Heart right ventricle (tissue), 16 donors: ENCODE results near the gene EPB41L2. TPM values are rescaled to one million over a fixed set of nuclear protein-coding genes. Genes with fewer than 3 reads are reported as not detected.

Source experiments
- ATAC-seq, 8 donors: fragments of 200-7000 bp; cut with Tn5 transposase; one replicate each; pipeline ENCODE4 v1.9.1; 2020; ENCODE audit warnings: mild to moderate bottlenecking in 8 of 8, moderate library complexity in 8 of 8, moderate number of reproducible peaks in 1 of 8
- DNase-seq, 2 donors: peaks; one replicate each; pipeline ENCODE4 v3.0.0-alpha.2; 2020
- H3K27ac ChIP-seq, 10 donors: fragments of 200-600 bp; sonication (generic) in 2 of 10; one replicate each; pipeline versions ENCODE4 v1.5.0 to v1.8.0; 2020 to 2022; ENCODE audit warnings: mild to moderate bottlenecking in 3 of 10
- H3K27me3 ChIP-seq, 7 donors: fragments of 200-600 bp; one replicate each; pipeline ENCODE4 v1.8.0; 2021 to 2022; ENCODE audit warnings: mild to moderate bottlenecking in 2 of 7
- H3K36me3 ChIP-seq, 9 donors: fragments of 200-600 bp; sonication (generic) in 1 of 9; one replicate each; pipeline versions ENCODE4 v1.5.0 to v1.8.0; 2020 to 2022; ENCODE audit warnings: mild to moderate bottlenecking in 2 of 9
- H3K4me1 ChIP-seq, 9 donors: fragments of 200-600 bp; sonication (generic) in 1 of 9; one replicate each; pipeline versions ENCODE4 v1.5.0 to v1.8.0; 2020 to 2022; ENCODE audit warnings: mild to moderate bottlenecking in 4 of 9
- H3K4me3 ChIP-seq, 10 donors: fragments of 200-600 bp; sonication (generic) in 2 of 10; one replicate each; pipeline versions ENCODE4 v1.5.0 to v1.8.0; 2020 to 2022; ENCODE audit warnings: mild to moderate bottlenecking in 7 of 10, moderate library complexity in 2 of 10
- H3K9me3 ChIP-seq, 11 donors: fragments of 200-600 bp in 10 of 11; sonication (generic) in 2 of 11; one replicate each; pipeline versions ENCODE4 v1.5.0 to v1.8.0; 2013 to 2022; ENCODE audit warnings: mild to moderate bottlenecking in 2 of 11, control low read depth in 1 of 11, moderate library complexity in 1 of 11
- whole genome bisulfite sequencing, 2 donors: extraction: QIAGEN DNeasy Blood & Tissue Kit; methylation state at CpG; one replicate each; pipeline ENCODE4 v1.1.7; 2013; ENCODE audit warnings: inconsistent platforms in 1 of 2; 5-methylcytosine and 5-hydroxymethylcytosine counted together
- intact Hi-C, 10 donors: fragments of 100-400 bp; cut with DNase I; formaldehyde crosslinking; loops; one replicate each; pipeline versions ENCODE4 v1.11.1 to v1.14.2; 2022
- polyA plus RNA-seq, 2 donors: library from polyadenylated mRNA; stranded (reverse); fragments of 200-250 nt; gene quantifications; one replicate each; pipeline ENCODE4 v1.2.3, GENCODE V29; 2013
- total RNA-seq, 10 donors: library from RNA; stranded (reverse); fragmentation: NEBNext Ultra II Directional in 3 of 10; extraction: Animal tissue kit (Norgen Biotek cat#: 25700) in 3 of 10; gene quantifications; one replicate each; pipeline versions ENCODE4 v1.2.1 to v1.2.4, GENCODE V29; 2021 to 2023
- TF ChIP-seq, protein P1 (sequence below), 9 donors: fragments of 200-600 bp; sonication (generic) in 2 of 9; IDR thresholded peaks; one replicate each; pipeline versions ENCODE4 v1.5.0 to v1.8.0; 2021 to 2022; ENCODE audit warnings: antibody characterized with exemption in 9 of 9, mild to moderate bottlenecking in 5 of 9, moderate library complexity in 1 of 9
- donor health status: Arrhythmogenic right ventricular cardiomyopathy.
- donor health status: ischemic (EF 13 %, LVEDD 7.1; RV severe dilation, severe dysfunction).
- donor health status: healthy with polysubstance abuse.
- donor health status: DM: no; HTN: yes; CAD: no.
- donor health status: DM: no; HTN: no; CAD: no.
- donor health status: ischemic (EF 25% LVEDD 6.9; RV normal size, moderate dysfunction).
- donor health status: ischemic (EF 25% LVEDD 5.7; RV mildly dilated, moderate dysfunction).
- donor health status: healthy.
- donor health status: DM: yes; HTN: yes; CAD: no.
- donor health status: Ischemic cardiomyopathy.
- donor health status: ischemic (EF 35%, LVEDD 5.7; RV mildly dilated, moderate dysfunction).
- donor health status: nonischemic (EF 11% LVEDD 7.7; RV severe dilation, severe dysfunction).
- donor health status: DM: yes; HTN: yes; CAD: no.
- donor health status: PGD.
- donor health status: ischemic (EF 29% LVEDD 5.4; RV normal size, mild dysfunction).
- donor health status: nonischemic (EF 23%, LVEDD 6.1; RV moderate dilation, normal function).

The EPB41L2 gene
- total and polyA plus RNA-seq, 12 donors: 18.0 to 98.6 (median 55.1) TPM

DNA sequence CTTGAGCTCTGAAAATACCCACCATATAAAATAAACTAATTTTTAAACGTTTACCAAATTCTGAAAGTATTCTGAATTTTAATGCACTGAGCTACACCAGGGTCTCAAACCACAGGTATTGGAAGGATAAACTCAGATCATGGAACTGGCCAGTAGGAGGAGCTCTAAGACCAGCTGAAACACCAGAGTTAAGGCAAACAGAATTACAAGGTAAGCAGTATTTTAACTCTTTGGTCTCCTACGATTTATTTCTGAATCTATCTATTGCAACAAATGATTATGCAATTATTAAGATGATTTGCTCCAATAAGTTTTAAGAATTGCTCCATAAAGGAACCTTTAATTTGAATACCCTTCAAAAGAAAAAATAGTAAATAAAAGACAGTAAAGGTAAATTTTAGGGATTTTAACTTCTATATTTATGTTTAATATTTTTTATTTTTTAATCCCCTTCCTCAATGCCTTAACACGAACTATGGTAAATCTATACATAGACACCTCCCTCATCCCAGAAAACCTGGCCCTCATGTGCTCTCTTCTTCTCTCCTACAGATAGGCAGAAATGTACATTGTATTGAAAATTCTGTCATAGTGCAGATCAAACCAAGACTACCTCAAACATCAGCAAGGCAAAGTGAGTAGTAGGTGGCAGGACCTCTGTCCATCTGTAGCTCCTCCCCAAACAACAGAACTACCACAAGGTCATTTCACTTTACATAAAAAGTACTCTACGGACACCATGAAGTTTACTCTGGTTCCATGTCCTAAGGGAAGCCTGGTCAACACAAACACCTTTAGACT lies 177.5 kb downstream of the EPB41L2 start:
- TF ChIP-seq, protein P1, sequence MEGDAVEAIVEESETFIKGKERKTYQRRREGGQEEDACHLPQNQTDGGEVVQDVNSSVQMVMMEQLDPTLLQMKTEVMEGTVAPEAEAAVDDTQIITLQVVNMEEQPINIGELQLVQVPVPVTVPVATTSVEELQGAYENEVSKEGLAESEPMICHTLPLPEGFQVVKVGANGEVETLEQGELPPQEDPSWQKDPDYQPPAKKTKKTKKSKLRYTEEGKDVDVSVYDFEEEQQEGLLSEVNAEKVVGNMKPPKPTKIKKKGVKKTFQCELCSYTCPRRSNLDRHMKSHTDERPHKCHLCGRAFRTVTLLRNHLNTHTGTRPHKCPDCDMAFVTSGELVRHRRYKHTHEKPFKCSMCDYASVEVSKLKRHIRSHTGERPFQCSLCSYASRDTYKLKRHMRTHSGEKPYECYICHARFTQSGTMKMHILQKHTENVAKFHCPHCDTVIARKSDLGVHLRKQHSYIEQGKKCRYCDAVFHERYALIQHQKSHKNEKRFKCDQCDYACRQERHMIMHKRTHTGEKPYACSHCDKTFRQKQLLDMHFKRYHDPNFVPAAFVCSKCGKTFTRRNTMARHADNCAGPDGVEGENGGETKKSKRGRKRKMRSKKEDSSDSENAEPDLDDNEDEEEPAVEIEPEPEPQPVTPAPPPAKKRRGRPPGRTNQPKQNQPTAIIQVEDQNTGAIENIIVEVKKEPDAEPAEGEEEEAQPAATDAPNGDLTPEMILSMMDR (IDR thresholded peaks at IDR 0.05): peak; percentile 74 to 96 (median 89)
- DNase-seq (peak in 1 of 2 donors; percentile 83), ATAC-seq (peak in 7 of 8 donors; percentile 81 to 92 (median 88))
- Histone ChIP-seq H3K4me1 (peaks cover 0 to 7% (median 0%) of the 10 kb centered on the region in 9 donors), H3K36me3 (peaks cover 0 to 74% (median 0%) of the 10 kb centered on the region in 9 donors), H3K4me3 (no peak overlapping the region), H3K27ac (no peak overlapping the region), H3K27me3 (no peaks in the 10 kb centered on the region), H3K9me3 (no peaks in the 10 kb centered on the region)
- 28% methylated on average over 4 of the region's 4 CpGs for WGBS, 2 donors
- intact Hi-C loops: loop anchor here (1.0 to 10.0 kb wide), 8 partner anchors 177 to 739 kb away; partner anchors contain the start of genes EPB41L2 (in 3 of the 10) and MED23 (in 1 of the 10)

DNA sequence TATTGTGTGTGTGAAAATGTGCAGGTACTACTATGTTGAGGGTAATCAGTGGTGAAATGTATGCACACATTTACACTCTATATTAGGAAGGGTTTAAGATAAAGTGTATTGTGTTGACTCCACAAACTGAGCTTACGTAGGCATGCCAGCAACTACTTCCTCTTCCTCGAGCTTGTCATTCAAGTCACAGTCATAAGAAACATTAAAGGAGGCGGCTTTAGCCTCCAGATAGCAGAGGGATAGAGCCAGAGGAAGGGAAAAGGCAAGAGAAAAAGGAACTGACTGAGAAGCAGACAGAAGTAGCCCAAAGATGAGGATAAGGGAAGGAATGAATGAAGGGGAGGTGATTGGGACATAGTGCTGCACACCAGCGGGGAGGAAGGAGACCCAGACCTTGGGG lies 180.7 kb downstream of the EPB41L2 start:
- intact Hi-C loops: loop anchor here in 5 of 10 donors (5.0 to 10.0 kb wide), 3 partner anchors 235 to 742 kb away; partner anchors contain the start of gene MED23 (in 1 of the 5)
- H3K27ac ChIP-seq: no peak overlapping the region
- ATAC-seq: peak in 3 of 8 donors; percentile 31 to 41 (median 37)

DNA sequence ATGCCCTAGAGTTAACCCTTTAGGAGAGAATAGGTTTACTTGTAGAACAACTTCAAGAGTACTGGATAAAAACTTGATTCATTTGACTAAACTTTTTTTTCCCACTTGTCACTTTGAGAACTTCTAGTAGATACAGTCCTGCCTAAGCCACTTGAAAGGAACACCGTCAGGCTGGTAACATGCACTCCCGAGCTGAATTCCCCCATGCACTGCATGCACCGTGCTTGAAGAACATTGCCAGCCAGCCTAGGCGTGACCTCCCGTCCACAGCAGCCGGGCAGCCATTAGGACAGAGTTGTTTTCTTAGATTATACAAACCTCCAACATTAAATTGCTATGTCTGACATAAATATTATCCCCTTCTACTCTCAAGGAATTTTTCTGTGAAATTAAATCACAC lies 183.2 kb downstream of the EPB41L2 start:
- intact Hi-C loops: loop anchor here in 6 of 10 donors (5.0 to 10.0 kb wide), 4 partner anchors 237 to 745 kb away; partner anchors contain the start of gene MED23 (in 1 of the 6)
- H3K36me3 ChIP-seq: peaks cover 0 to 93% (median 7%) of the 10 kb centered on the region in 9 donors
- H3K4me3 ChIP-seq: no peak overlapping the region
- DNase-seq (no peak), ATAC-seq (no peak)
- no peaks in the 10 kb centered on the region for H3K9me3 ChIP-seq
- 83 to 87% methylated on average over 6 of the region's 6 CpGs for whole genome bisulfite sequencing, 2 donors
- peaks cover 0 to 5% (median 0%) of the 10 kb centered on the region in 9 donors for H3K4me1 ChIP-seq
- TF ChIP-seq, protein P1 (IDR thresholded peaks at IDR 0.05): no peak
- H3K27me3 ChIP-seq: no peaks in the 10 kb centered on the region
- H3K27ac ChIP-seq: no peak overlapping the region

More for the DNA sequence above, 180.7 kb downstream of the EPB41L2 start:
- Histone ChIP-seq H3K9me3 (no peaks in the 10 kb centered on the region), H3K4me3 (no peak overlapping the region), H3K36me3 (peaks cover 0 to 76% (median 4%) of the 10 kb centered on the region in 9 donors), H3K4me1 (peaks cover 0 to 5% (median 0%) of the 10 kb centered on the region in 9 donors), H3K27me3 (no peaks in the 10 kb centered on the region)
- 74 to 78% methylated on average over 4 of the region's 4 CpGs for WGBS, 2 donors
- DNase-seq: no peak
- TF ChIP-seq, protein P1 (IDR thresholded peaks at IDR 0.05): no peak

DNA sequence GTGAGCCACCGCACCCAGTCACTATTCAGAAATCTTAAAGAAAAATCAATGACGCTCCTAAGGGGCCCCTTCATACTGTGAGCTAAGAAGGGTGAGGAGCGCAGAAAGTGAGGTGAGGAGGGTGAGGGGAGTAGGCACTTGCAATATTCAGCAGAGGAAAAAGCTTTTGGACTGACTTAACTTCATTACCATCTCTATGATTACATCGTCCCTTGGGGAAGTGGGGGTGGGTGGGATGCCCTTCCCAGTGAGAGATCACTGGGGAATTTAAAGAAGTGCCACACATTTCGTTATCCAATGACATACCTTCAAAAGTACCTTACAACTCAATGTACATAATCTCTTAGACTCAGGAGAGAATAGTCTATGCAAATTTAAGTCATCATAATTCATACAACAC lies 189.3 kb downstream of the EPB41L2 start:
- H3K27ac ChIP-seq: no peak overlapping the region
- H3K4me1 ChIP-seq: no peaks in the 10 kb centered on the region
- TF ChIP-seq, protein P1 (IDR thresholded peaks at IDR 0.05): no peak
- intact Hi-C loops: loop anchor here in 7 of 10 donors (2.0 to 10.0 kb wide), 3 partner anchors 549 to 551 kb away; no protein-coding TSS in a partner anchor
- H3K9me3 ChIP-seq: no peaks in the 10 kb centered on the region
- H3K27me3 ChIP-seq: no peaks in the 10 kb centered on the region
- WGBS, 2 donors: 92 to 93% methylated on average over 5 of the region's 5 CpGs
- peaks cover 0 to 60% (median 10%) of the 10 kb centered on the region in 9 donors for H3K36me3 ChIP-seq
- DNase-seq (no peak), ATAC-seq (no peak)
- no peak overlapping the region for H3K4me3 ChIP-seq
